Stimulated activated CD8-positive, alpha-beta memory T cell treated with anti-CD3 and anti-CD28 coated beads, Interleukin-7, amount 100 ng/mL, for 48 hours (primary cell): Measurements from ENCODE around the gene DDX46.

ENCODE experiments used
- DNase-seq, 2 donors: peaks; one replicate each; pipeline ENCODE4 v3.0.0-alpha.2; 2020; ENCODE audit warnings: low read depth in 1 of 2; ENCODE audit errors: extremely low read depth in 1 of 2

DDX46 gene

GRCh38 chr5:134784241-134784920, 25.8 kb downstream of the DDX46 start:
- no peak for DNase-seq

- no peak for DNase-seq
Measured at GRCh38 chr5:134784946-134785620, 26.5 kb downstream of the DDX46 start.

- DNase-seq, result no peak
Measured at GRCh38 chr5:134787692-134788091, 29.1 kb downstream of the DDX46 start.

DNA sequence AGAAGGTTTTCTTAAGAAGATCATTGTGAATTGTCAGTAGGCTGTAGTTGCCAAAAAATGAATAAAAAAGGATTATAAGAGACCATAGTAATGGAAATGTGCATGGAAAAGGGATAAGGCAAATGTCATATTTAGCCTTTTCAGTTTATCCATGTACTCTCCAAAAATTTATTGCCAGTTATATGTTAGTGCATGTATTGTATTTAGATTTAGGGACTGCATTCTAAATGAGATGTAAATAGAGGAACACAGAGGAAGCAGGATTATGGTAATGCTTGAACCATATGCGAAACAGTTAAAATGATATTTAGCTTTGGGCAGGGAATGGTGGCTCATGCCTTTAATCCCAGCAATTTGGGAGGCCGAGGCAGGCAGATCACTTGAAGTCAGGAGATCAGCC, 33.0 kb downstream of the DDX46 start:
- no peak for DNase-seq

- DNase-seq, result no peak
Measured at GRCh38 chr5:134792286-134792685, 33.7 kb downstream of the DDX46 start.

DNA sequence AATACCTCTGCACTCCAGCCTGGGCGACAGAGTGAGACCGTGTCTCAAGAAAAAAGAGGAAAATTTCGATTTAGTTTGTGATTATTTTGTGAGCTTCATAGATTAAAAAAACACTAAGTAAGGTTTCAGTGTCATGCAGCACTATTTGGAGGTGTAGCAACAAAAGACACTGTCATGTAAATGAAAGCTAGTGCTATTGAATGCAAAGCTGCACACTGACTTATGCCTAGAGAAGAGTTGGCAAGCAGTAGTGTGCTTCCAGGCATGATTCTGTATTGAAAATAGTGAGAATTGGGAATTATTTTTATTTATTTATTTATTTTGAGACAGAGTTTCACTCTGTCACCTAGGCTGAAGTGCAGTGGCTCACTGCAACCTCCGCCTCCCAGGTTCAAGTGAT, 34.5 kb downstream of the DDX46 start:
- DNase-seq, result no peak

GRCh38 chr5:134794082-134794481, 35.5 kb downstream of the DDX46 start:
- DNase-seq, result no peak

DNA sequence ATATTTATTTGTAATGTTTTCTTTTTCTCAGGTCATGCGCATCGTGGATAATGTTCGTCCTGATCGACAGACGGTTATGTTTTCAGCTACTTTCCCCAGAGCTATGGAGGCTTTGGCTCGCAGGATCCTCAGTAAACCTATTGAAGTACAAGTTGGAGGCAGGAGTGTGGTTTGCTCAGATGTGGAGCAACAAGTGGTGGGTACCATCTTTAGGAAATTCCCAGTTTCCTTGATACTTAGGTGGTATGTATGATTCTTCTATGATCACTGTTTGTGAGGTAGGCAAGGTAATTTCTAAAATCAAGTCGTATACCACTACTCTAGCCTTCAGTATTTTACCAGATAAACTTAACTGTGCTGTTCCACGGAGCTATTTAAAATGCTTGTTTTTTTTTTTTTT, 36.2 kb downstream of the DDX46 start:
- DNase-seq, result no peak

DNA sequence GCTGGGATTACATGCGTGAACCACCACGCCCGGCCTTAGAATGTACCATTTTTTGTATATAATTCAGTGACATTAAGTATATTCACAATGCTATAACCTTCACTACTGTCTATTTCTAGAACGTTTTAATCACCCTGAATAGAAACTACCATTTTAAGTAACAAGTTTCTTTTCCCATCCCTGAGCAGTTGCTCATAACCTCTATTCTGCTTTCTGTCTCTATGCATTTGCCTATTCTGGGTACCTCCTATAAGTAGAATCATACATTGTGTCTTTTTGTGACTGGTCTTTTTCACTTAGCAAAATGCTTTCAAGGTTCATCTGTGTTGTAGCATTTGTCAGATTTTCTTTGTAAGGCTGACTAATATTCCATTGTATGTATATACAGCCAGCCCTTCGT, 39.9 kb downstream of the DDX46 start:
- no peak for DNase-seq

DNA sequence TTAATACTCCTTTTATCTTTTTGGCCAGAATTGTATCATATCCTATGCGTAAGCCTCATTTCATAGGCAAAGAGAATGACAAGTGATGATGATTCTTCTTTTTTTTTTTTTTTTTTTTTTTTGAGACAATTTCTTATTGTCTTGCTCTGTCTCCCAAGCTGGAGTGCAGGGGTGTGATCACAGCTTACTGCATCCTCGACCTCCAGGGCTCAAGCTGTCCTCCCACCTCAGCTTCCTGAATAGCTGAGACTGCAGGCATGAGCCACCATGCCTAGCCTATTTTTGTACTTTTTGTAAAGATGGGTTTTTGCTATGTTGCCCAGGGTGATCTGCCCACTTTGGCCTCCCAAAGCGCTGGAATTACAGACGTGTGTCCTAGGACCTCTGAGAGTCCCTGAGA, 45.2 kb downstream of the DDX46 start:
- DNase-seq, result no peak

- DNase-seq, result no peak
Measured at GRCh38 chr5:134813407-134813806, 54.8 kb downstream of the DDX46 start.

DNA sequence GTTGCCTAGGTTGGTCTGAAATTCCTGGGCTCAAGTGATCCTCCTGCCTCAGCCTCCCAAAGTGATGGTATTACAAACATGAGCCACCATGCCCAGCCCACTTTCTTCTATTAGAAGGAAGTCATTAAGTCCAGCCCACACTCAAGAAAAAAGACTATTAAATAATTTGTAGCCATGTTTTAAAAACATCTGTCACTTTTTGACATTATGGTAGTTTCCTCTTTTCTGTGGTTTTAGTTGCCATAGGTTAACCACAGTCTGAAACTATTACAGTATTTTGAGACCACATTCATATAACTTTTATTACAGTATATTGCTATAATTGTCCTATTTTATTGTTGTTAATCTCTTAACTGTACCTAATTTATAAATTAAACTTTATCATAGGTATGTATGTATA, 55.2 kb downstream of the DDX46 start:
- no peak for DNase-seq

DNA sequence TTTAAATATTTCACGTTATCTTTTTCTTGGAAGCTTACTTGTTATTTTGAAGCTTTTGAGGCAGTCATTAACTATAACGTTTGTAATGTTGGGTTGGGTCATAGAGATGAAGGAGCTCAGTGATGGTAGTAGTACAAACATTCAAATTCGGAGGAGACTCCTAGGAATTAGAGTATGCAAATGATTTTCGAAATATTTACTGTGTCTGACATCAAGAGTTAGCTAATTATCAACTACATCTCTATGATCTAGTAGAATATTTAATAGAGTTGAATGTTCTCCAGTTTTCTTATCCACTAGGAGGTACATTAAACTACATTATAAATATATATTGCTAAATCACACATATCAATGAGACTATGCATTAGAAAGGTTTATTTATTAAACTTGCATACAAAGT, 58.4 kb downstream of the DDX46 start:
- no peak for DNase-seq

GRCh38 chr5:134818776-134819175, 60.2 kb downstream of the DDX46 start:
- no peak for DNase-seq

DNA sequence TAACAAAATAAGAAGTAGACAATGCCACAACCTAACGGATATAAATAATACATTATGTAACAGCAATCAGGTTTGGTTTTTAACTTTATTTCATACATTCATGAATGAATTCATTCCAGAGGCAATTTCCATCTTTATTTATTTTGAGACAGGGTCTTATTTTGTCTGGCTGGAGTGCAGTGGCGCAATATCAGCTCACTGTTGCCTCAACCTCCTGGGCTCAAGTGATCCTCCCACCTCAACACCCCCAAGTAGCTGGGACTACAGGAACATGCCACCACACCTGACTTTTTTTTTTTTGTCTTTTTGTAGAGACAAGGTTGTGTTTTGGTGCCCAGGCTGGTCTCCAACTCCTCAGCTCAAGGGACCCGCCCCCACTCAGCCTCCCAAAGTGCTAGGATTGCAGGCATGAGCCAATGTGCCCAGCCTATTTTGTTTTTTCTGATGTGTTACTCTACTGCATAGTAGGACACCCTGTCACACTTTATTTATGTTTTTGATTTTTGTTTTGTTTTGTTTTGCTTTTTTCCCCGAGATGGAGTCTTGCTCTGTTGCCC, 60.9 kb downstream of the DDX46 start:
- DNase-seq, result no peak

GRCh38 chr5:134821841-134822240, 63.3 kb downstream of the DDX46 start:
- no peak for DNase-seq

- DNase-seq, result no peak
Measured at GRCh38 chr5:134824681-134825080, 66.1 kb downstream of the DDX46 start.

DNA sequence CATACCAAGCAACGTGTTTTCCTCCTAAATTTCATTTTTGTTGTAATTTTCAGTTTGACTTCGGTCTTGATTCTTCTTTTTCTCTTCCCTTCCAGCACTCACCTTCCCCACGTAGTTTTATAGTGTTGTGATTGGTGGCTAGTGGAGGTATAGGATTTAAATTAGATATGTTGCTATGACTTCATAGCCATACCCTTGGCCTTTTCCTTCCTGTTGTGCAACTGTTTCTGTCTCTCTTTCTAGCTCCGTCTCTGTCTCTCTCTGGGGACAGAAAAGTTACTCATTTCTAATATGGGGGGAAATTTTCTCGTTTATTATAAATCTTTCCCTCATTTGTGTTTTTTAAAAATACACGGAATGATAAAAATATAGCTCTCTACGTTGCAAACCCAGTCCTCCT, 66.6 kb downstream of the DDX46 start:
- DNase-seq, result no peak

DNA sequence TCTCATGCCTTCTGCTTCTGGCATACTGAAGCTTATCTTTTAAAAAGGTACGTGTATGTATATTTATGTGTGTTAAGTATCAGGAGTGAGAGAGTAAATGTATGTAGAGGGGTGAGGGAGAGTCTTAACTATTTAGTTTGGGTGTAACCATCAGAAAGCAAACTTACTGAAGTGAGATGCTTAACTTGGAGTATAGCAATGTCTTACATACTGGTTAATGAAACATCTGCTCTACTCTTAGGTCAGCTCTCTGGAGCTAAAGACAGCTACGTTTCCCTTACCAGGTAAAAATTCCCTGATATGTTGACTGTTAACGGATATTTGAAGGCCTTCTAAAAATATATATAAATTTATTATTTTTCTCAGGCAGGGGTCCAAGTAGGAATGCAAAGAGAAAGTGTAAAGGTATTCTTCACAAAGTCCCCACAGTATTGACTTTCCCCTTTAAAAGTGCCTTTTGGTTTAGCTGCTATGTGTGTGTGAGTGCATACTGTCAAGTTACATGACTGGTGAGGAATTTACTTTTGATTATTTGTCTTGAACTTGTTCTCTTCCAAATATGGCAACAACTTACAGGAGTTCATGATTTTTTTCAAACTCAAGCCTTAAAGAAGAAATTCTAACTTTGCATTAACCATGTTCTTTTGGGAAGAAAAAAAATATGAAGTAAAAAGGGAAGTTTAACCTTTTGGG, 74.9 kb downstream of the DDX46 start:
- no peak for DNase-seq

- DNase-seq, result no peak
Measured at GRCh38 chr5:134835623-134836022, 77.0 kb downstream of the DDX46 start.

- no peak for DNase-seq
Measured at GRCh38 chr5:134837530-134838181, 79.1 kb downstream of the DDX46 start.
